ENCODE data around the gene RAP1B.

- TF ChIP-seq, protein P1, sequence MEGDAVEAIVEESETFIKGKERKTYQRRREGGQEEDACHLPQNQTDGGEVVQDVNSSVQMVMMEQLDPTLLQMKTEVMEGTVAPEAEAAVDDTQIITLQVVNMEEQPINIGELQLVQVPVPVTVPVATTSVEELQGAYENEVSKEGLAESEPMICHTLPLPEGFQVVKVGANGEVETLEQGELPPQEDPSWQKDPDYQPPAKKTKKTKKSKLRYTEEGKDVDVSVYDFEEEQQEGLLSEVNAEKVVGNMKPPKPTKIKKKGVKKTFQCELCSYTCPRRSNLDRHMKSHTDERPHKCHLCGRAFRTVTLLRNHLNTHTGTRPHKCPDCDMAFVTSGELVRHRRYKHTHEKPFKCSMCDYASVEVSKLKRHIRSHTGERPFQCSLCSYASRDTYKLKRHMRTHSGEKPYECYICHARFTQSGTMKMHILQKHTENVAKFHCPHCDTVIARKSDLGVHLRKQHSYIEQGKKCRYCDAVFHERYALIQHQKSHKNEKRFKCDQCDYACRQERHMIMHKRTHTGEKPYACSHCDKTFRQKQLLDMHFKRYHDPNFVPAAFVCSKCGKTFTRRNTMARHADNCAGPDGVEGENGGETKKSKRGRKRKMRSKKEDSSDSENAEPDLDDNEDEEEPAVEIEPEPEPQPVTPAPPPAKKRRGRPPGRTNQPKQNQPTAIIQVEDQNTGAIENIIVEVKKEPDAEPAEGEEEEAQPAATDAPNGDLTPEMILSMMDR (IDR thresholded peaks at IDR 0.05) = no peak
- no peak for TF ChIP-seq POLR2A (IDR thresholded peaks at IDR 0.05)
- no peak for TF ChIP-seq POLR2AphosphoS5 (IDR thresholded peaks at IDR 0.05)
- TF ChIP-seq EP300 (IDR thresholded peaks at IDR 0.05; ENCODE audit: low read depth) = no peak
Observed at GRCh38 chr12:68568922-68569569, 41.7 kb upstream of the RAP1B start.
